Femur (tissue), 1 donor: ENCODE data around the gene CTU1.

Experiments used
- DNase-seq: peaks from one replicate; pipeline ENCODE4 v3.0.0-alpha.2; 2017

CTU1 gene

GRCh38 chr19:51131780-51132680, 23.8 kb upstream of the CTU1 start:
- DNase-seq, result peak; percentile 49

- no peak for DNase-seq
Observed at GRCh38 chr19:51129716-51130115, 21.5 kb upstream of the CTU1 start.

GRCh38 chr19:51128227-51128626, 20.0 kb upstream of the CTU1 start:
- no peak for DNase-seq

- peak; percentile 53 for DNase-seq
Observed at GRCh38 chr19:51127755-51128154, 19.5 kb upstream of the CTU1 start.

GRCh38 chr19:51127032-51127431, 18.8 kb upstream of the CTU1 start:
- DNase-seq, result no peak

GRCh38 chr19:51125421-51126075, 17.3 kb upstream of the CTU1 start:
- no peak for DNase-seq

- DNase-seq, result peak; percentile 39
Observed at GRCh38 chr19:51124729-51125128, 16.5 kb upstream of the CTU1 start, which contains the start of gene SIGLEC9. SIGLEC9 (plus strand) TSS chr19:51124906; CDS start chr19:51124975, 69 bp downstream.

GRCh38 chr19:51124216-51124615, 16.0 kb upstream of the CTU1 start:
- no peak for DNase-seq

- no peak for DNase-seq
Observed at GRCh38 chr19:51123802-51124201, 15.6 kb upstream of the CTU1 start.

- peak; percentile 35 for DNase-seq
Observed at GRCh38 chr19:51123381-51123800, 15.2 kb upstream of the CTU1 start.

- no peak for DNase-seq
Observed at GRCh38 chr19:51122112-51122981, 14.1 kb upstream of the CTU1 start.

- no peak for DNase-seq
Observed at GRCh38 chr19:51121257-51121656, 13.0 kb upstream of the CTU1 start.

- DNase-seq, result no peak
Observed at GRCh38 chr19:51120160-51120559, 12.0 kb upstream of the CTU1 start.

GRCh38 chr19:51119611-51120010, 11.4 kb upstream of the CTU1 start:
- DNase-seq, result no peak

GRCh38 chr19:51119101-51119500, 10.9 kb upstream of the CTU1 start:
- DNase-seq, result no peak

- DNase-seq, result no peak
Observed at GRCh38 chr19:51116736-51117286, 8.6 kb upstream of the CTU1 start.

GRCh38 chr19:51114087-51114729, 6.0 kb upstream of the CTU1 start:
- no peak for DNase-seq

GRCh38 chr19:51111606-51112005, 3.4 kb upstream of the CTU1 start:
- no peak for DNase-seq

- no peak for DNase-seq
Observed at GRCh38 chr19:51110666-51110971, 2.4 kb upstream of the CTU1 start.

GRCh38 chr19:51108805-51109146, 567 bp upstream of the CTU1 start:
- DNase-seq, result no peak

- no peak for DNase-seq
Observed at GRCh38 chr19:51107406-51108065, 673 bp downstream of the CTU1 start.

- DNase-seq, result no peak
Observed at GRCh38 chr19:51103926-51104341, 4.3 kb downstream of the CTU1 start.
